Measurements from ENCODE around the gene RDH8. TPM values are rescaled to one million over a fixed set of nuclear protein-coding genes. Genes with fewer than 3 reads are reported as not detected.

RDH8 gene
- polyA plus RNA-seq, 4 donors = 0.10 TPM; not detected in 3

- DNase-seq (ENCODE audit: low read depth in 4 of 4, low spot score in 3 of 4) = no peak
Observed at GRCh38 chr19:10036601-10037071, 23.4 kb downstream of the RDH8 start.

GRCh38 chr19:10037367-10037766 is 24.1 kb downstream of the RDH8 start:
- DNase-seq (ENCODE audit: low read depth in 4 of 4, low spot score in 3 of 4) = no peak

GRCh38 chr19:10037809-10038208 is 24.5 kb downstream of the RDH8 start:
- no peak for DNase-seq (ENCODE audit: low read depth in 4 of 4, low spot score in 3 of 4)

GRCh38 chr19:10043286-10043927 is 30.1 kb downstream of the RDH8 start:
- DNase-seq (ENCODE audit: low read depth in 4 of 4, low spot score in 3 of 4) = peak in 1 of 4 donors; percentile 13

- no peak for DNase-seq (ENCODE audit: low read depth in 4 of 4, low spot score in 3 of 4)
Observed at GRCh38 chr19:10044390-10044789, 31.1 kb downstream of the RDH8 start.

GRCh38 chr19:10045371-10045770 is 32.1 kb downstream of the RDH8 start:
- no peak for DNase-seq (ENCODE audit: low read depth in 4 of 4, low spot score in 3 of 4)

GRCh38 chr19:10049626-10050025 is 36.3 kb downstream of the RDH8 start:
- DNase-seq (ENCODE audit: low read depth in 4 of 4, low spot score in 3 of 4) = no peak

GRCh38 chr19:10052602-10053360 is 39.5 kb downstream of the RDH8 start:
- no peak for DNase-seq (ENCODE audit: low read depth in 4 of 4, low spot score in 3 of 4)

GRCh38 chr19:10061717-10062310 is 48.5 kb downstream of the RDH8 start:
- DNase-seq (ENCODE audit: low read depth in 4 of 4, low spot score in 3 of 4) = no peak

GRCh38 chr19:10068205-10068604 is 54.9 kb downstream of the RDH8 start:
- DNase-seq (ENCODE audit: low read depth in 4 of 4, low spot score in 3 of 4) = no peak

GRCh38 chr19:10069046-10069445 is 55.8 kb downstream of the RDH8 start:
- DNase-seq (ENCODE audit: low read depth in 4 of 4, low spot score in 3 of 4) = no peak

GRCh38 chr19:10070730-10071446 is 57.6 kb downstream of the RDH8 start:
- no peak for DNase-seq (ENCODE audit: low read depth in 4 of 4, low spot score in 3 of 4)

Other genes starting within 250 kb of the RDH8 start
- gene ZNF846, start 244.7 kb upstream of the RDH8 start, polyA plus RNA-seq (ENCODE audit: insufficient read length in 4 of 4) = 10 to 100 TPM; 16.1 to 23.4 (median 17.8) TPM
- 10 to 100 TPM; 28.7 to 31.5 (median 29.3) TPM for gene FBXL12, start 194.4 kb upstream of the RDH8 start, polyA plus RNA-seq (ENCODE audit: insufficient read length in 4 of 4)
- gene UBL5, start 185.6 kb upstream of the RDH8 start, polyA plus RNA-seq (ENCODE audit: insufficient read length in 4 of 4) = 100 to 1,000 TPM; 255 to 326 (median 294) TPM
- 10 to 100 TPM; 47.0 to 86.1 (median 55.3) TPM for gene PIN1, start 178.2 kb upstream of the RDH8 start, polyA plus RNA-seq (ENCODE audit: insufficient read length in 4 of 4)
- 10 to 100 TPM; 16.1 to 29.2 (median 18.0) TPM for gene OLFM2, start 77.0 kb upstream of the RDH8 start, polyA plus RNA-seq (ENCODE audit: insufficient read length in 4 of 4)
- 1 to 10 TPM in 1 of 4 donors, under 1 TPM in 3; 0.73 to 3.1 (median 0.85) TPM for gene COL5A3, start 3.0 kb upstream of the RDH8 start, polyA plus RNA-seq (ENCODE audit: insufficient read length in 4 of 4)
- gene SHFL, start 72.8 kb downstream of the RDH8 start, polyA plus RNA-seq (ENCODE audit: insufficient read length in 4 of 4) = 10 to 100 TPM; 24.6 to 28.9 (median 26.1) TPM
- gene ANGPTL6, start 89.2 kb downstream of the RDH8 start, polyA plus RNA-seq (ENCODE audit: insufficient read length in 4 of 4) = 1 to 10 TPM; 2.3 to 4.8 (median 2.9) TPM
- gene PPAN, start 92.9 kb downstream of the RDH8 start, polyA plus RNA-seq (ENCODE audit: insufficient read length in 4 of 4) = 10 to 100 TPM; 28.6 to 36.4 (median 32.1) TPM
- gene P2RY11, start 98.2 kb downstream of the RDH8 start, polyA plus RNA-seq (ENCODE audit: insufficient read length in 4 of 4) = 10 to 100 TPM; 10.4 to 13.9 (median 12.2) TPM
- 100 to 1,000 TPM; 188 to 215 (median 195) TPM for gene EIF3G, start 106.4 kb downstream of the RDH8 start, polyA plus RNA-seq (ENCODE audit: insufficient read length in 4 of 4)
- gene DNMT1, start 181.5 kb downstream of the RDH8 start, polyA plus RNA-seq (ENCODE audit: insufficient read length in 4 of 4) = 100 to 1,000 TPM in 3 of 4 donors, 10 to 100 TPM in 1; 89.1 to 111 (median 105) TPM
- gene S1PR2, start 217.8 kb downstream of the RDH8 start, polyA plus RNA-seq (ENCODE audit: insufficient read length in 4 of 4) = 10 to 100 TPM; 11.1 to 12.5 (median 11.8) TPM
- 10 to 100 TPM; 38.3 to 57.4 (median 39.5) TPM for gene MRPL4, start 238.7 kb downstream of the RDH8 start, polyA plus RNA-seq (ENCODE audit: insufficient read length in 4 of 4)